ENCODE data around the gene DEAF1. TPM values are rescaled to one million over a fixed set of nuclear protein-coding genes. Genes with fewer than 3 reads are reported as not detected.
A peak's percentile ranks its signal among the peaks of the same experiment; 100 is the strongest.
"Not testable (repeated sequence)": the region's sequence is repeated elsewhere in the genome, so short reads cannot be mapped to it uniquely, and the experiment has no call there.

DEAF1 gene
- 10 to 100 TPM; 31.6 to 54.3 (median 41.2) TPM for total RNA-seq

- Histone ChIP-seq H3K4me3 (peak within 1 kb of the TSS; percentile 64 to 97 (median 76)), H3K4me1 (peaks cover 0 to 50% (median 35%) of the 10 kb centered on the region in 4 donors), H3K27me3 (no peaks in the 10 kb centered on the region), H3K9me3 (no peaks in the 10 kb centered on the region), H3K36me3 (peaks cover 0 to 23% (median 0%) of the 10 kb centered on the region in 3 donors), H3K27ac (peak within 1 kb of the TSS; percentile 97 to 100 (median 99))
- TF ChIP-seq EP300 (IDR thresholded peaks at IDR 0.05) (no peak), POLR2A (IDR thresholded peaks at IDR 0.05) (peak in 1 of 2 donors; percentile 31), CTCF (IDR thresholded peaks at IDR 0.05) (peak in 1 of 5 experiments; percentile 17)
- DNase-seq (ENCODE audit: low spot score in 2 of 2) = peak; percentile 98 to 99
- 5% methylated on average over 62 to 67 of the region's 103 CpGs for WGBS, 2 donors
Measured at GRCh38 chr11:694563-695287, at the start of gene DEAF1. TSS of gene DEAF1 (minus strand) at chr11:695222. CDS start at chr11:695047, 175 bp downstream.

GRCh38 chr11:742571-743201 lies 47.7 kb upstream of the DEAF1 start:
- no peak overlapping the region for H3K4me3 ChIP-seq
- peaks cover 0 to 5% of the 10 kb centered on the region in 2 donors for H3K27me3 ChIP-seq
- WGBS, 2 donors = 94 to 97% methylated on average over 3 to 4 of the region's 4 CpGs
- no peaks in the 10 kb centered on the region for H3K36me3 ChIP-seq
- no peak overlapping the region for H3K27ac ChIP-seq
- DNase-seq (ENCODE audit: low spot score in 2 of 2) = no peak
- no peaks in the 10 kb centered on the region for H3K9me3 ChIP-seq
- TF ChIP-seq EP300 (IDR thresholded peaks at IDR 0.05) (no peak), POLR2A (IDR thresholded peaks at IDR 0.05) (no peak), CTCF (IDR thresholded peaks at IDR 0.05) (no peak)
- peaks cover 0 to 14% (median 8%) of the 10 kb centered on the region in 4 donors for H3K4me1 ChIP-seq

GRCh38 chr11:742156-742546 lies 47.1 kb upstream of the DEAF1 start:
- 92 to 95% methylated on average over 3 of the region's 3 CpGs for WGBS, 2 donors
- Histone ChIP-seq H3K9me3 (no peaks in the 10 kb centered on the region), H3K27ac (no peak overlapping the region), H3K27me3 (peaks cover 0 to 5% of the 10 kb centered on the region in 2 donors), H3K4me3 (no peak overlapping the region), H3K4me1 (peaks cover 0 to 19% (median 11%) of the 10 kb centered on the region in 4 donors), H3K36me3 (no peaks in the 10 kb centered on the region)
- no peak for DNase-seq (ENCODE audit: low spot score in 2 of 2)
- TF ChIP-seq CTCF (IDR thresholded peaks at IDR 0.05) (no peak), EP300 (IDR thresholded peaks at IDR 0.05) (no peak), POLR2A (IDR thresholded peaks at IDR 0.05) (no peak)

GRCh38 chr11:737899-738298 lies 42.9 kb upstream of the DEAF1 start:
- not testable (repeated sequence) for DNase-seq (ENCODE audit: low spot score in 2 of 2); H3K9me3 ChIP-seq; H3K36me3 ChIP-seq; H3K4me3 ChIP-seq; H3K4me1 ChIP-seq; H3K27me3 ChIP-seq
- 41 to 66% methylated on average over 10 of the region's 10 CpGs for WGBS, 2 donors
- peak overlapping the region in 1 of 4 donors; percentile 42 for H3K27ac ChIP-seq

GRCh38 chr11:737366-737765 lies 42.3 kb upstream of the DEAF1 start:
- no peak for DNase-seq (ENCODE audit: low spot score in 2 of 2)
- Histone ChIP-seq H3K4me1 (peaks cover 0 to 10% (median 8%) of the 10 kb centered on the region in 4 donors), H3K9me3 (no peaks in the 10 kb centered on the region), H3K27ac (peak overlapping the region in 2 of 4 donors; percentile 8 to 42), H3K27me3 (peaks cover 0 to 5% of the 10 kb centered on the region in 2 donors), H3K36me3 (no peaks in the 10 kb centered on the region), H3K4me3 (no peak overlapping the region)
- no peak for TF ChIP-seq POLR2A (IDR thresholded peaks at IDR 0.05)
- TF ChIP-seq EP300 (IDR thresholded peaks at IDR 0.05) = no peak
- TF ChIP-seq CTCF (IDR thresholded peaks at IDR 0.05) = no peak
- WGBS, 2 donors = 29 to 31% methylated on average over 11 of the region's 11 CpGs

- WGBS, 2 donors = 95% methylated on average over 19 to 26 of the region's 26 CpGs
- H3K36me3 ChIP-seq; H3K27ac ChIP-seq; DNase-seq (ENCODE audit: low spot score in 2 of 2); H3K9me3 ChIP-seq; H3K27me3 ChIP-seq; H3K4me3 ChIP-seq: not testable (repeated sequence)
- H3K4me1 ChIP-seq = peaks cover 0 to 19% (median 10%) of the 10 kb centered on the region in 4 donors
Measured at GRCh38 chr11:734541-734940, 39.5 kb upstream of the DEAF1 start.
